Endothelial cell of umbilical vein (primary cell): ENCODE results near the gene DDB1.

Experiments
- CTCF ChIP-seq, 2 donors: IDR thresholded peaks; 1 replicate in 1 of 2; 2 replicates in 1 of 2; pipeline ENCODE4 v1.5.1; 2011; ENCODE audit warnings: low read length in 2 of 2, mild to moderate bottlenecking in 2 of 2, moderate library complexity in 2 of 2, control low read depth in 1 of 2, inconsistent platforms in 1 of 2, low read depth in 1 of 2; ENCODE audit not compliant: insufficient read depth in 1 of 2; ENCODE audit errors: extremely low read depth in 1 of 2
- POLR2AphosphoS5 ChIP-seq: IDR thresholded peaks from 2 replicates; pipeline ENCODE4 v1.6.1; 2012; ENCODE audit warnings: low read depth, mild to moderate bottlenecking, control low read depth, low read length, moderate library complexity; ENCODE audit not compliant: insufficient read depth

- TF ChIP-seq CTCF (IDR thresholded peaks at IDR 0.05; ENCODE audit: extremely low read depth in 1 of 2, insufficient read depth in 1 of 2, low read depth in 1 of 2, low read length in 2 of 2): no peak
- no peak for TF ChIP-seq POLR2AphosphoS5
These were observed 25.6 kb downstream of the DDB1 start for GRCh38 chr11:61307354-61307753.
